Left renal pelvis (tissue), 4 donors: ENCODE measurements around the gene LGALS4. TPM values are rescaled to one million over a fixed set of nuclear protein-coding genes. Genes with fewer than 3 reads are reported as not detected.
"Not testable (repeated sequence)": the region's sequence is repeated elsewhere in the genome, so short reads cannot be mapped to it uniquely, and the experiment has no call there.

Source experiments
- DNase-seq, 4 donors: peaks; one replicate each; pipeline ENCODE4 v3.0.0-alpha.2; 2013; ENCODE audit warnings: low read depth in 4 of 4, low spot score in 3 of 4
- polyA plus RNA-seq, 4 donors: library from polyadenylated mRNA; unstranded; fragments of 120-200 nt; gene quantifications; one replicate each; pipeline ENCODE4 v1.2.1, GENCODE V29; 2013; ENCODE audit not compliant: insufficient read length in 4 of 4

LGALS4 gene
- polyA plus RNA-seq, 4 donors, result 0.89 to 2.2 (median 1.5) TPM

GRCh38 chr19:38826856-38827551 is 14.3 kb upstream of the LGALS4 start:
- DNase-seq, result no peak

- not testable (repeated sequence) for DNase-seq
Measured at GRCh38 chr19:38825936-38826335, 13.2 kb upstream of the LGALS4 start.

GRCh38 chr19:38821230-38821825 is 8.6 kb upstream of the LGALS4 start:
- not testable (repeated sequence) for DNase-seq

GRCh38 chr19:38819231-38819920 is 6.6 kb upstream of the LGALS4 start:
- DNase-seq, result peak in 1 of 4 donors; percentile 16

- no peak for DNase-seq
Measured at GRCh38 chr19:38817081-38817480, 4.3 kb upstream of the LGALS4 start.

GRCh38 chr19:38816131-38816750 is 3.5 kb upstream of the LGALS4 start:
- DNase-seq, result no peak

- no peak for DNase-seq
Measured at GRCh38 chr19:38815059-38816001, 2.6 kb upstream of the LGALS4 start.

GRCh38 chr19:38813932-38814331 is 1.2 kb upstream of the LGALS4 start:
- not testable (repeated sequence) for DNase-seq

GRCh38 chr19:38813323-38813722 is 578 bp upstream of the LGALS4 start:
- DNase-seq, result no peak

- DNase-seq, result no peak
Measured at GRCh38 chr19:38812009-38812840, 520 bp downstream of the LGALS4 start.

- DNase-seq, result no peak
Measured at GRCh38 chr19:38809592-38810252, 3.0 kb downstream of the LGALS4 start.

GRCh38 chr19:38808741-38809140 is 4.0 kb downstream of the LGALS4 start:
- DNase-seq, result no peak

- DNase-seq, result not testable (repeated sequence)
Measured at GRCh38 chr19:38807374-38808098, 5.2 kb downstream of the LGALS4 start.

GRCh38 chr19:38806371-38806770 is 6.4 kb downstream of the LGALS4 start:
- DNase-seq, result no peak

- no peak for DNase-seq
Measured at GRCh38 chr19:38805180-38805579, 7.6 kb downstream of the LGALS4 start.

- no peak for DNase-seq
Measured at GRCh38 chr19:38803543-38803942, 9.2 kb downstream of the LGALS4 start.

GRCh38 chr19:38801359-38802095 is 11.2 kb downstream of the LGALS4 start:
- DNase-seq, result no peak
